Endothelial cell of umbilical vein (primary cell): ENCODE results near the gene CCDC28A. TPM values are rescaled to one million over a fixed set of nuclear protein-coding genes. Genes with fewer than 3 reads are reported as not detected.

Source experiments
- BruUV-seq: library from RNA; stranded (reverse); fragments of 400-500 nt; replicated peaks from 2 replicates; lab custom pipeline; 2021; lab: Mats Ljungman, UMichigan
- CTCF ChIA-PET: fragments of 300-600, 350-600 bp; sonication (Branson Sonifier 250); formaldehyde crosslinking; loops from one replicate; lab custom pipeline; 2021; ENCODE audit warnings: antibody characterized with exemption, inconsistent platforms; lab: Charles Lee
- POLR2A ChIA-PET: fragments of 300-600, 350-600 bp; sonication (Branson Sonifier 250); formaldehyde crosslinking; loops from one replicate; lab custom pipeline; 2021; ENCODE audit warnings: antibody characterized with exemption, inconsistent platforms; lab: Charles Lee
- DNase-seq: peaks from one replicate; pipeline ENCODE4 v3.0.0-alpha.2; 2011; ENCODE audit warnings: low read depth, low spot score
- FAIRE-seq: peaks from 2 replicates; lab custom pipeline; 2011; peaks lifted over from hg19 to GRCh38; lab: Jason Lieb, UNC
- H2AFZ ChIP-seq: 2 replicates; pipeline ENCODE4 v1.6.0; 2012; ENCODE audit warnings: low read depth, low read length, control low read depth, inconsistent platforms
- H3K27ac ChIP-seq: 2 replicates; pipeline ENCODE4 v1.5.1; 2011; ENCODE audit warnings: low read depth, mild to moderate bottlenecking, control low read depth, low read length, moderate library complexity; ENCODE audit not compliant: insufficient read depth
- H3K27me3 ChIP-seq, 2 experiments: 2 replicates each; pipeline versions ENCODE4 v1.6.0 to v1.6.1; 2011; ENCODE audit warnings: low read length in 2 of 2, mixed read lengths in 1 of 2; ENCODE audit not compliant: control insufficient read depth in 2 of 2, insufficient read depth in 2 of 2
- H3K36me3 ChIP-seq, 2 experiments: 2 replicates in 1 of 2; 3 replicates in 1 of 2; pipeline ENCODE4 v1.5.1; 2011; ENCODE audit warnings: low read length in 2 of 2, mild to moderate bottlenecking in 1 of 2, moderate library complexity in 1 of 2; ENCODE audit not compliant: control insufficient read depth in 2 of 2, insufficient read depth in 2 of 2; ENCODE audit errors: extremely low read depth in 1 of 2
- H3K4me1 ChIP-seq: 3 replicates; pipeline ENCODE4 v1.5.1; 2011; ENCODE audit warnings: mild to moderate bottlenecking, low read length; ENCODE audit not compliant: control insufficient read depth, insufficient read depth; ENCODE audit errors: extremely low read depth
- H3K4me2 ChIP-seq: 2 replicates; pipeline ENCODE4 v1.6.1; 2011; ENCODE audit warnings: low read length, control low read depth, mixed read lengths; ENCODE audit not compliant: insufficient read depth
- H3K4me3 ChIP-seq, 3 experiments: fragments of 200-600 bp in 1 of 3; sonication (generic), shearing (Covaris generic) in 1 of 3; replicated peaks in 1 of 3; 2 replicates each; pipeline ENCODE4 v1.5.1; 2011 to 2016; ENCODE audit warnings: control low read depth in 3 of 3, low read length in 3 of 3, mild to moderate bottlenecking in 2 of 3, inconsistent platforms in 1 of 3, low read depth in 1 of 3, moderate library complexity in 1 of 3; ENCODE audit not compliant: insufficient read depth in 1 of 3
- H3K79me2 ChIP-seq: 2 replicates; pipeline ENCODE4 v1.6.0; 2012; ENCODE audit warnings: low read length, inconsistent platforms; ENCODE audit not compliant: control insufficient read depth, insufficient read depth
- H3K9ac ChIP-seq: replicated peaks from 2 replicates; pipeline ENCODE3; 2011; ENCODE audit warnings: low read length, control low read depth; ENCODE audit not compliant: insufficient read depth; ENCODE audit errors: extremely low read depth
- H3K9me1 ChIP-seq: replicated peaks from 3 replicates; pipeline ENCODE4 v1.6.0; 2011; ENCODE audit warnings: mild to moderate bottlenecking, low read length; ENCODE audit not compliant: control insufficient read depth, insufficient read depth; ENCODE audit errors: extremely low read depth
- H3K9me3 ChIP-seq: replicated peaks from 2 replicates; pipeline ENCODE4 v1.5.1; 2012; ENCODE audit warnings: low read length, inconsistent platforms; ENCODE audit not compliant: control insufficient read depth, insufficient read depth
- H4K20me1 ChIP-seq: replicated peaks from 2 replicates; pipeline ENCODE3; 2011; ENCODE audit warnings: mild to moderate bottlenecking, low read length; ENCODE audit not compliant: control insufficient read depth, insufficient read depth; ENCODE audit errors: extremely low read depth
- CTCF ChIP-seq, 2 donors: IDR thresholded peaks; 1 replicate in 1 of 2; 2 replicates in 1 of 2; pipeline ENCODE4 v1.5.1; 2011; ENCODE audit warnings: low read length in 2 of 2, mild to moderate bottlenecking in 2 of 2, moderate library complexity in 2 of 2, control low read depth in 1 of 2, inconsistent platforms in 1 of 2, low read depth in 1 of 2; ENCODE audit not compliant: insufficient read depth in 1 of 2; ENCODE audit errors: extremely low read depth in 1 of 2
- EZH2 ChIP-seq: IDR thresholded peaks from 2 replicates; pipeline ENCODE4 v1.6.1; 2012; ENCODE audit warnings: borderline replicate concordance, low read depth, mild to moderate bottlenecking, moderate library complexity, low read length, inconsistent platforms; ENCODE audit not compliant: severe bottlenecking
- FOS ChIP-seq: IDR thresholded peaks from 2 replicates; pipeline ENCODE4 v1.6.1; 2011; ENCODE audit warnings: mild to moderate bottlenecking, low read length, moderate library complexity, borderline replicate concordance; ENCODE audit not compliant: insufficient read depth
- GATA2 ChIP-seq: IDR thresholded peaks from 2 replicates; pipeline ENCODE4 v1.7.0; 2011; ENCODE audit warnings: low read depth, mild to moderate bottlenecking, moderate library complexity, mixed read lengths, low read length; ENCODE audit not compliant: insufficient read length, insufficient read depth
- JUN ChIP-seq: IDR thresholded peaks from 2 replicates; pipeline ENCODE4 v1.6.1; 2011; ENCODE audit warnings: borderline replicate concordance, low read depth; ENCODE audit not compliant: insufficient read length, insufficient read depth
- MAX ChIP-seq: IDR thresholded peaks from 2 replicates; pipeline ENCODE4 v1.6.1; 2011; ENCODE audit not compliant: insufficient read depth, insufficient read length
- MYC ChIP-seq: IDR thresholded peaks from one replicate; pipeline ENCODE4 v1.6.1; 2011; ENCODE audit warnings: mild to moderate bottlenecking, low read depth, low read length
- POLR2A ChIP-seq: IDR thresholded peaks from 2 replicates; pipeline ENCODE4 v1.6.1; 2012; ENCODE audit warnings: low read depth, mild to moderate bottlenecking, control low read depth, low read length
- POLR2AphosphoS5 ChIP-seq: IDR thresholded peaks from 2 replicates; pipeline ENCODE4 v1.6.1; 2012; ENCODE audit warnings: low read depth, mild to moderate bottlenecking, control low read depth, low read length, moderate library complexity; ENCODE audit not compliant: insufficient read depth
- dilution Hi-C: fragments of 300-500 bp; cut with MboI; formaldehyde crosslinking; loops from one replicate; pipeline ENCODE4 v1.15.0; 2019; ENCODE audit warnings: low sequenced_read_pairs; ENCODE audit not compliant: extremely low pct_ligation_motif_present
- intact Hi-C: fragments of 100-400 bp; cut with micrococcal nuclease; formaldehyde crosslinking; loops from one replicate; pipeline ENCODE4 v1.10.0; 2022
- polyA plus RNA-seq, 4 experiments: library from polyadenylated mRNA; depleted of rRNA in 3 of 4; stranded (reverse) in 3 of 4; unstranded in 1 of 4; fragments of >200 nt; gene quantifications; 2 replicates each; pipeline versions ENCODE4 v1.2.1 to v1.2.3, GENCODE V29; 2011 to 2012; ENCODE audit warnings: missing spikeins in 1 of 4
- total RNA-seq: library from RNA; stranded (reverse); gene quantifications from 2 replicates; pipeline ENCODE4 v1.2.3, GENCODE V29; 2021

Gene CCDC28A
- total and polyA plus RNA-seq, 2 donors (not counting 3 experiments of a cell fraction or from before 2014, with no cell fraction given) = 11.1 to 12.8 TPM

- Histone ChIP-seq H3K36me3 (no peaks in the 10 kb centered on the region), H3K9me1 (no peaks in the 10 kb centered on the region), H3K4me3 (no peak overlapping the region), H2AFZ (no peak overlapping the region), H4K20me1 (no peaks in the 10 kb centered on the region), H3K4me1 (peaks cover 26% of the 10 kb centered on the region), H3K9me3 (no peaks in the 10 kb centered on the region), H3K4me2 (no peak overlapping the region), H3K9ac (no peak overlapping the region), H3K27ac (no peak overlapping the region), H3K27me3 (no peaks in the 10 kb centered on the region), H3K79me2 (no peaks in the 10 kb centered on the region)
- FAIRE-seq (no peak), DNase-seq (no peak)
- dilution Hi-C loops = no loop called here
- BruUV-seq = no TSS peak
- POLR2A ChIA-PET = interaction anchor here (0.6 kb wide), 1 partner anchor 271 kb away, joined by 3 read pairs; no protein-coding TSS in a partner anchor
- intact Hi-C loops = no loop called here
- CTCF ChIA-PET = interaction anchor here (1.0 to 1.7 kb wide), 4 partner anchors 9 to 40 kb away, joined by 3 to 6 read pairs (median 3); no protein-coding TSS in a partner anchor
- no peak for TF ChIP-seq POLR2A
- no peak for TF ChIP-seq FOS
- no peak for TF ChIP-seq MYC
- no peak for TF ChIP-seq EZH2
- TF ChIP-seq MAX = no peak
- no peak for TF ChIP-seq GATA2
- TF ChIP-seq JUN = no peak
- no peak for TF ChIP-seq POLR2AphosphoS5
- TF ChIP-seq CTCF (IDR thresholded peaks at IDR 0.05; ENCODE audit: extremely low read depth in 1 of 2, insufficient read depth in 1 of 2, low read depth in 1 of 2, low read length in 2 of 2) = no peak
Measured at GRCh38 chr6:138726757-138727097, 46.8 kb upstream of the CCDC28A start.
